Skeletal muscle satellite cell (primary cell): Measurements from ENCODE around the gene ANKRD13A.
"Not testable (repeated sequence)": the region's sequence is repeated elsewhere in the genome, so short reads cannot be mapped to it uniquely, and the experiment has no call there.

Experiments
- H3K27me3 ChIP-seq: 2 replicates; pipeline ENCODE4 v1.7.0; 2013; ENCODE audit warnings: low read length; ENCODE audit not compliant: control insufficient read depth, insufficient read depth
- H3K36me3 ChIP-seq: 2 replicates; pipeline ENCODE4 v1.7.0; 2013; ENCODE audit warnings: mild to moderate bottlenecking, control low read depth, low read length; ENCODE audit not compliant: insufficient read depth
- H3K4me1 ChIP-seq: 2 replicates; pipeline ENCODE4 v1.7.0; 2013; ENCODE audit warnings: low read length; ENCODE audit not compliant: control insufficient read depth, insufficient read depth
- H3K4me2 ChIP-seq: 2 replicates; pipeline ENCODE4 v1.7.0; 2013; ENCODE audit warnings: mild to moderate bottlenecking, low read length
- H3K4me3 ChIP-seq: 2 replicates; pipeline ENCODE4 v1.7.0; 2013; ENCODE audit warnings: low read length
- H3K9ac ChIP-seq: 2 replicates; pipeline ENCODE4 v1.7.0; 2013; ENCODE audit warnings: mild to moderate bottlenecking, low read depth, low read length, moderate library complexity
- H3K9me3 ChIP-seq: replicated peaks from 2 replicates; pipeline ENCODE4 v1.7.0; 2013; ENCODE audit warnings: mild to moderate bottlenecking, control low read depth, low read length

The ANKRD13A gene

DNA sequence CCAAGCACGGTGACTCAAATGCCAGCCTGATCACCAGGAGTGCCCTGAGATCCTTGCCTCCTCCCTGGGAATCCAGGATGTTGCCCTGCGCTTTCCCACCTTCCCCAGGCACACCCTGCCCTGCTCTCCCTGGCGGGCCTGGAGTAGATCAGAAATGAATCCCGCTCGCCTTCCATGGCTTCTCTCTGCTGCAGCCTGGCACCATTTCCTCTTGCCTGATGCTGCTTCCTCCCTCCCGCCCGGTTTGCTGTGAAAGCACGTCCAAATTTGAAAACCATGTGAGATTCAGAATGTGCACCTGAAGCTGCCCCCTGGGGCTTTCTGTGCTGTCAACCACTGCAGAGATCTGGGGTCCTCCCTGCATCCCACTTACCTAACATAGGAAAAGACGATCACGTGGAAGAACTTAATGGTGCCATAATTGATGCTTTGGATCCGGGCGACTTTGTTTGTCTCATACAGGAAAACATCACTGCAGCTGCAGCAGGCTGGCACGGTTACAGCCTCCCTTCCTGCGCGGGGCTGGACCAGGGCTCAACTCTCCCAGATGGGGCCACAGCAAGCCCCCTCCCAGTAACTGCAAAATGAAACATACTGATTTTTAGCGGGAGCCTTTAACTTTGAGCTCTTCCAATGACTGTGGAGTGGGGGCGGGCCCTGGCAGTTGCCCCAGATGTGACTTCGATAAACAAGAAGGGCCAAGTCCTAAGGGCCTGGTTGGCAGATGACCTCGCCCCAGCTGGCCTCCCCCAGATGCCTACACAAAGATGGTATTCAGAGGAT, 74.0 kb downstream of the ANKRD13A start:
- Histone ChIP-seq H3K36me3 (no peaks in the 10 kb centered on the region), H3K4me1 (peaks cover 9% of the 10 kb centered on the region), H3K27me3 (peaks cover 4% of the 10 kb centered on the region), H3K9me3 (no peaks in the 10 kb centered on the region), H3K4me2 (peak overlapping the region; percentile 84), H3K9ac (peak overlapping the region; percentile 39), H3K4me3 (peak overlapping the region; percentile 65)

- no peaks in the 10 kb centered on the region for H3K9me3 ChIP-seq
- H3K9ac ChIP-seq: no peak overlapping the region
- no peaks in the 10 kb centered on the region for H3K36me3 ChIP-seq
- H3K4me1 ChIP-seq: peaks cover 9% of the 10 kb centered on the region
- H3K27me3 ChIP-seq: peaks cover 4% of the 10 kb centered on the region
- no peak overlapping the region for H3K4me2 ChIP-seq
- H3K4me3 ChIP-seq: no peak overlapping the region
These were observed 74.9 kb downstream of the ANKRD13A start for GRCh38 chr12:110074089-110074488.

DNA sequence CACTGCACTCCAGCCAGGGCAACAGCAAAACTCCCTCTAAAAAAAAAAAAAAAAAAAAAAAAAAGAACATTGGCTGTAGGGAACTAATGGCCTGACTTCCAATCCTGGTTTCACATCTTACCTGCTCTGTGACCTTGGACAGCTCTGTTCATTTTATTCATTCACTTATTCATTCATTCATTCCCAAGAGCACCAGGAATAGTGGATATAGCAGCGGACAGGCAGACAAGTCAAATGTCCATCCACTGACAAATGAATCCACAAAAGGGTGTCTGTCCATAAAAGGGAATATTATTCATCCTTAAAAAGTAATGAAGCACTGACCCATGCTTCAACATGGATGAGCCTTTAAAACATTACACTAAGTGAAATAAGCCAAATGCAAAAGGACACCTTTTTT, 76.7 kb downstream of the ANKRD13A start:
- Histone ChIP-seq H3K4me1 (peaks cover 9% of the 10 kb centered on the region), H3K9me3 (no peaks in the 10 kb centered on the region), H3K36me3 (no peaks in the 10 kb centered on the region), H3K27me3 (peaks cover 4% of the 10 kb centered on the region), H3K9ac (no peak overlapping the region), H3K4me2 (no peak overlapping the region), H3K4me3 (no peak overlapping the region)

GRCh38 chr12:110077800-110078199, 78.6 kb downstream of the ANKRD13A start:
- Histone ChIP-seq H3K4me2 (no peak overlapping the region), H3K4me3 (no peak overlapping the region), H3K36me3 (no peaks in the 10 kb centered on the region), H3K27me3 (peaks cover 9% of the 10 kb centered on the region), H3K9me3 (no peaks in the 10 kb centered on the region), H3K9ac (no peak overlapping the region), H3K4me1 (peaks cover 9% of the 10 kb centered on the region)

- no peak overlapping the region for H3K4me2 ChIP-seq
- no peaks in the 10 kb centered on the region for H3K9me3 ChIP-seq
- no peaks in the 10 kb centered on the region for H3K36me3 ChIP-seq
- no peak overlapping the region for H3K4me3 ChIP-seq
- H3K9ac ChIP-seq: no peak overlapping the region
- H3K4me1 ChIP-seq: no peaks in the 10 kb centered on the region
- peaks cover 9% of the 10 kb centered on the region for H3K27me3 ChIP-seq
These were observed 80.5 kb downstream of the ANKRD13A start for GRCh38 chr12:110079477-110080400.

GRCh38 chr12:110080410-110080809, 81.2 kb downstream of the ANKRD13A start:
- H3K4me2 ChIP-seq: no peak overlapping the region
- peaks cover 14% of the 10 kb centered on the region for H3K27me3 ChIP-seq
- no peaks in the 10 kb centered on the region for H3K4me1 ChIP-seq
- H3K9me3 ChIP-seq: no peaks in the 10 kb centered on the region
- H3K36me3 ChIP-seq: no peaks in the 10 kb centered on the region
- H3K9ac ChIP-seq: no peak overlapping the region
- H3K4me3 ChIP-seq: no peak overlapping the region

GRCh38 chr12:110084314-110085015, 85.2 kb downstream of the ANKRD13A start:
- Histone ChIP-seq H3K36me3 (no peaks in the 10 kb centered on the region), H3K4me2 (no peak overlapping the region), H3K4me3 (no peak overlapping the region), H3K27me3 (peaks cover 26% of the 10 kb centered on the region), H3K4me1 (no peaks in the 10 kb centered on the region), H3K9ac (no peak overlapping the region), H3K9me3 (no peaks in the 10 kb centered on the region)

- H3K4me2 ChIP-seq, H3K36me3 ChIP-seq, H3K4me1 ChIP-seq, H3K9ac ChIP-seq, H3K4me3 ChIP-seq, H3K9me3 ChIP-seq: not testable (repeated sequence)
- H3K27me3 ChIP-seq: peaks cover 46% of the 10 kb centered on the region
These were observed 89.0 kb downstream of the ANKRD13A start for GRCh38 chr12:110088216-110088615.

DNA sequence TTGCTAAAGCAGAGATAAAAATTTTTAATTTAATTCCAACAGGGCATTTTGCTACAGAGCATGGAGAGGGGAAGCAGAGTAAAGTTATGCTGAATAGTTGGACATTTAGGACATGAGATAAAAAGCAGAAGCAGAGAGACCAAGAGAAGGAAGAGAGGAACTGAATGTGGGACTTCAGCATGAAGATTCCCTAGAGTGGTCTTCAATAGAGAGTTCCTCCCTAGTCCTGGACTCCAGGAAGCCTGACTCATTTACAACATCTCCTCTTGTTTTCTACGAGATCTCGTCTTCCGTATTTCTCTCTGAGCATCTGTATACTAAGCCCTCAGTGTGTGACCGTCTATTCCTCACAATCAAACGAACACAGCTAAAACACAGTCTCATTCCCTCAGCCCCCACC, 89.7 kb downstream of the ANKRD13A start:
- Histone ChIP-seq H3K4me1 (no peaks in the 10 kb centered on the region), H3K36me3 (no peaks in the 10 kb centered on the region), H3K9me3 (no peaks in the 10 kb centered on the region), H3K4me2 (no peak overlapping the region), H3K4me3 (no peak overlapping the region), H3K27me3 (peaks cover 52% of the 10 kb centered on the region), H3K9ac (no peak overlapping the region)
